ENCODE measurements around the gene COQ4.

The COQ4 gene

GRCh38 chr9:128280084-128280622 is 42.5 kb upstream of the COQ4 start:
- TF ChIP-seq CTCF (IDR thresholded peaks at IDR 0.05; ENCODE audit: low read depth, low read length, missing control alignments), result no peak
- no peak for DNase-seq (ENCODE audit: extremely low read depth, low read depth)

GRCh38 chr9:128282500-128282899 is 40.1 kb upstream of the COQ4 start:
- TF ChIP-seq CTCF (IDR thresholded peaks at IDR 0.05; ENCODE audit: low read depth, low read length, missing control alignments), result no peak
- H3K4me3 ChIP-seq (replicated peaks; ENCODE audit: low read depth, low read length), result no peak overlapping the region
- no peak for DNase-seq (ENCODE audit: extremely low read depth, low read depth)

More at GRCh38 chr9:128280084-128280622, 42.5 kb upstream of the COQ4 start:
- H3K4me3 ChIP-seq (replicated peaks; ENCODE audit: low read depth, low read length), result no peak overlapping the region

GRCh38 chr9:128285033-128285784 is 37.4 kb upstream of the COQ4 start:
- no peak overlapping the region for H3K4me3 ChIP-seq (replicated peaks; ENCODE audit: low read depth, low read length)
- DNase-seq (ENCODE audit: extremely low read depth, low read depth), result no peak
- no peak for TF ChIP-seq CTCF (IDR thresholded peaks at IDR 0.05; ENCODE audit: low read depth, low read length, missing control alignments)

GRCh38 chr9:128286440-128286839 is 36.2 kb upstream of the COQ4 start:
- TF ChIP-seq CTCF (IDR thresholded peaks at IDR 0.05; ENCODE audit: low read depth, low read length, missing control alignments), result no peak
- no peak overlapping the region for H3K4me3 ChIP-seq (replicated peaks; ENCODE audit: low read depth, low read length)
- no peak for DNase-seq (ENCODE audit: extremely low read depth, low read depth)

- no peak for DNase-seq (ENCODE audit: extremely low read depth, low read depth)
- no peak for TF ChIP-seq CTCF (IDR thresholded peaks at IDR 0.05; ENCODE audit: low read depth, low read length, missing control alignments)
- no peak overlapping the region for H3K4me3 ChIP-seq (replicated peaks; ENCODE audit: low read depth, low read length)
Observed at GRCh38 chr9:128288273-128289004, 34.2 kb upstream of the COQ4 start.

GRCh38 chr9:128292009-128292408 is 30.6 kb upstream of the COQ4 start:
- TF ChIP-seq CTCF (IDR thresholded peaks at IDR 0.05; ENCODE audit: low read depth, low read length, missing control alignments), result no peak
- DNase-seq (ENCODE audit: extremely low read depth, low read depth), result no peak
- no peak overlapping the region for H3K4me3 ChIP-seq (replicated peaks; ENCODE audit: low read depth, low read length)

All from HFF-Myc (cell line).